Measurements from ENCODE around the gene SORL1. TPM values are rescaled to one million over a fixed set of nuclear protein-coding genes. Genes with fewer than 3 reads are reported as not detected.
"Not testable (repeated sequence)": the region's sequence is repeated elsewhere in the genome, so short reads cannot be mapped to it uniquely, and the experiment has no call there.

SORL1 gene, protein sequence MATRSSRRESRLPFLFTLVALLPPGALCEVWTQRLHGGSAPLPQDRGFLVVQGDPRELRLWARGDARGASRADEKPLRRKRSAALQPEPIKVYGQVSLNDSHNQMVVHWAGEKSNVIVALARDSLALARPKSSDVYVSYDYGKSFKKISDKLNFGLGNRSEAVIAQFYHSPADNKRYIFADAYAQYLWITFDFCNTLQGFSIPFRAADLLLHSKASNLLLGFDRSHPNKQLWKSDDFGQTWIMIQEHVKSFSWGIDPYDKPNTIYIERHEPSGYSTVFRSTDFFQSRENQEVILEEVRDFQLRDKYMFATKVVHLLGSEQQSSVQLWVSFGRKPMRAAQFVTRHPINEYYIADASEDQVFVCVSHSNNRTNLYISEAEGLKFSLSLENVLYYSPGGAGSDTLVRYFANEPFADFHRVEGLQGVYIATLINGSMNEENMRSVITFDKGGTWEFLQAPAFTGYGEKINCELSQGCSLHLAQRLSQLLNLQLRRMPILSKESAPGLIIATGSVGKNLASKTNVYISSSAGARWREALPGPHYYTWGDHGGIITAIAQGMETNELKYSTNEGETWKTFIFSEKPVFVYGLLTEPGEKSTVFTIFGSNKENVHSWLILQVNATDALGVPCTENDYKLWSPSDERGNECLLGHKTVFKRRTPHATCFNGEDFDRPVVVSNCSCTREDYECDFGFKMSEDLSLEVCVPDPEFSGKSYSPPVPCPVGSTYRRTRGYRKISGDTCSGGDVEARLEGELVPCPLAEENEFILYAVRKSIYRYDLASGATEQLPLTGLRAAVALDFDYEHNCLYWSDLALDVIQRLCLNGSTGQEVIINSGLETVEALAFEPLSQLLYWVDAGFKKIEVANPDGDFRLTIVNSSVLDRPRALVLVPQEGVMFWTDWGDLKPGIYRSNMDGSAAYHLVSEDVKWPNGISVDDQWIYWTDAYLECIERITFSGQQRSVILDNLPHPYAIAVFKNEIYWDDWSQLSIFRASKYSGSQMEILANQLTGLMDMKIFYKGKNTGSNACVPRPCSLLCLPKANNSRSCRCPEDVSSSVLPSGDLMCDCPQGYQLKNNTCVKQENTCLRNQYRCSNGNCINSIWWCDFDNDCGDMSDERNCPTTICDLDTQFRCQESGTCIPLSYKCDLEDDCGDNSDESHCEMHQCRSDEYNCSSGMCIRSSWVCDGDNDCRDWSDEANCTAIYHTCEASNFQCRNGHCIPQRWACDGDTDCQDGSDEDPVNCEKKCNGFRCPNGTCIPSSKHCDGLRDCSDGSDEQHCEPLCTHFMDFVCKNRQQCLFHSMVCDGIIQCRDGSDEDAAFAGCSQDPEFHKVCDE (N-terminal part only)
- 28.4 and 30.3 TPM in 2 replicates for total RNA-seq

DNA sequence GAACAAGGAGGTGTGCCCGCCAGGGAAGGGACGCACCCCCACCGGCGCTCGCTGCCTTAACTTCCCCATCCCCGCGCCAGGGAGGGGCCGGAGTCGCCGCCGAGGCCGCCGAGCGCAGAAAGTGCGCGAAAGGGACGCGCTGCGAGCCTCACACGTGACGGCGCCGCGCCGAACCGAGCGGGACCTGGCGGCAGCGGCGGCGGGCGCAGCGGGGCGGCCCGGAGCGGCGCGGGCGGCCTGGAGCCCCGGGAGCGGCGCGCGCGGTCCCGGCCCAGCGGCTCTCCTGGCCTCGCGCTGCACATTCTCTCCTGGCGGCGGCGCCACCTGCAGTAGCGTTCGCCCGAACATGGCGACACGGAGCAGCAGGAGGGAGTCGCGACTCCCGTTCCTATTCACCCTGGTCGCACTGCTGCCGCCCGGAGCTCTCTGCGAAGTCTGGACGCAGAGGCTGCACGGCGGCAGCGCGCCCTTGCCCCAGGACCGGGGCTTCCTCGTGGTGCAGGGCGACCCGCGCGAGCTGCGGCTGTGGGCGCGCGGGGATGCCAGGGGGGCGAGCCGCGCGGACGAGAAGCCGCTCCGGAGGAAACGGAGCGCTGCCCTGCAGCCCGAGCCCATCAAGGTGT is at the start of gene SORL1:
Gene SORL1, plus strand, starts transcription at position 329 of the 623 bp plus-strand sequence. Its CDS starts 18 bp downstream, at position 347.
- H3K4me1 Mint-ChIP-seq = peaks cover 78% of the 10 kb centered on the region
- peaks cover 30% of the 10 kb centered on the region for H3K36me3 Mint-ChIP-seq (ENCODE audit: low read depth)
- no peaks in the 10 kb centered on the region for H3K27me3 Mint-ChIP-seq

DNA sequence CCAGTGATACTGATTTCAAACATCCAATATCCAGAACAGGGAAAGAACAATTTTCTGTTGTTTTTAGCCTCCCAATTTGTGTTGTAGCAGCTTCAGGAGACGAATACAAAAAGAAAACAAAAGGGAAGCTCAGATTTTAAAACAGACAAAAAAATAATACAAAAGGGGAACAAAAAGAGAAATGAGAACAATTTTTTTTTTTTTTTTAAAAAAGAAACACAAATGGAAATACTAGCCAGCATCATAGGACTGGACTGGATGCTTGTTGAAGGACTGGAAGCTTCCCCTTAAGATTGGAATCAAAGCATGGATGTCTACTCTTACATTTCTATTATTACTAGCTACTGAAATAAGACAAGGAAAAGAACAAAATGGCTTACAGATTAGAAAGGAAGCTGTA is 46.5 kb upstream of the SORL1 start:
- intact Hi-C loops (cut with micrococcal nuclease) = no loop called here

More for the DNA sequence above, at the start of gene SORL1:
- no peaks in the 10 kb centered on the region for H3K9me3 Mint-ChIP-seq
- H3K4me3 Mint-ChIP-seq = peak within 1 kb of the TSS; percentile 93
- peak within 1 kb of the TSS; percentile 99 for H3K27ac Mint-ChIP-seq
- intact Hi-C loops (cut with micrococcal nuclease) = loop anchor here (1.0 to 5.0 kb wide), 4 partner anchors 30 to 139 kb away; no protein-coding TSS in a partner anchor
- DNase-seq = peak; percentile 92

DNA sequence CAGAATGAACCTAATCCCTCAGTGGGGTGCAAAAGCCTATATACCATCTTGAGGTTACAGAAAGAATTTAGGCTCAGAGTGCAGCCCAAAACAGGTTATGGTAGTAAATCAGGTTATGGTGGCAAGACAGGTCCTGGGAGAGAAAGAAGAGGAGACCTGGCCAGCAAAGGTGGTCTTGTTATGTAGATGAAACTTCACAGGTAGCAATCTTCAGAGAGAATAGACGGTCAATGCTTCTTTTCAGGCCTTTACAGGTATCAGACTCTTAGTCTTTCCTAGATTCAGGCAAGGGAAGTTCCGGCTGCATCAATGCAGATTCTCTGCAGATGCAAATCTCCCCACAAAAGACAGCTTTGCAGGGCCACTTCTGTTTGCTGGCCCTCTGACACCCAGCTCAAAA is 45.8 kb upstream of the SORL1 start:
- intact Hi-C loops (cut with micrococcal nuclease) = no loop called here
- peaks cover 2% of the 10 kb centered on the region for H3K36me3 Mint-ChIP-seq (ENCODE audit: low read depth)
- no peak overlapping the region for H3K4me3 Mint-ChIP-seq
- peaks cover 2% of the 10 kb centered on the region for H3K4me1 Mint-ChIP-seq
- no peak overlapping the region for H3K27ac Mint-ChIP-seq
- peaks cover 4% of the 10 kb centered on the region for H3K9me3 Mint-ChIP-seq
- no peak for DNase-seq
- no peaks in the 10 kb centered on the region for H3K27me3 Mint-ChIP-seq

More for the DNA sequence above, 46.5 kb upstream of the SORL1 start:
- H3K4me3 Mint-ChIP-seq = no peak overlapping the region
- no peak overlapping the region for H3K27ac Mint-ChIP-seq
- no peaks in the 10 kb centered on the region for H3K27me3 Mint-ChIP-seq
- peaks cover 2% of the 10 kb centered on the region for H3K36me3 Mint-ChIP-seq (ENCODE audit: low read depth)
- DNase-seq = no peak
- peaks cover 4% of the 10 kb centered on the region for H3K9me3 Mint-ChIP-seq
- peaks cover 2% of the 10 kb centered on the region for H3K4me1 Mint-ChIP-seq

DNA sequence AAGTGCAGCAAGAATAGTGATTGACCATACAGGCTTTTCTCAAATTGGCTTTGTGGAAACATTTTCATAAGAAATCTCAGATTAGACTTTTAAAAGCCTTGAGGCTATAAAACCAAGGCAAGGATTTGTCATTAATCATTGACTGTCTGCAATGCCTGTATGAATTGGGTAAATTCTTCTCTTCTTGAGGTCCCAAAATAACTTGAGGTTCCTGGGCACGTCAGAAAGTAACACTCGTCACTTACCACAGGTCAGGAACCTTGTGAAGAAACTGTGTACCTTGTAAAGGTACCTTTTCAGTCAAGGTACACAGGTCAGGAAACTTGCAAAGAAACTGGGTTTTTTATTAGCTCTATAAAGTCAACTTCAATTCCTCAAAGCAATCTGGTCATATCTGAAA is 43.3 kb upstream of the SORL1 start:
- Mint-ChIP-seq H3K4me1 (peaks cover 6% of the 10 kb centered on the region), H3K27me3 (no peaks in the 10 kb centered on the region), H3K27ac (no peak overlapping the region), H3K4me3 (no peak overlapping the region), H3K36me3 (ENCODE audit: low read depth) (peaks cover 2% of the 10 kb centered on the region), H3K9me3 (peaks cover 5% of the 10 kb centered on the region)
- intact Hi-C loops (cut with micrococcal nuclease) = no loop called here
- DNase-seq = no peak

DNA sequence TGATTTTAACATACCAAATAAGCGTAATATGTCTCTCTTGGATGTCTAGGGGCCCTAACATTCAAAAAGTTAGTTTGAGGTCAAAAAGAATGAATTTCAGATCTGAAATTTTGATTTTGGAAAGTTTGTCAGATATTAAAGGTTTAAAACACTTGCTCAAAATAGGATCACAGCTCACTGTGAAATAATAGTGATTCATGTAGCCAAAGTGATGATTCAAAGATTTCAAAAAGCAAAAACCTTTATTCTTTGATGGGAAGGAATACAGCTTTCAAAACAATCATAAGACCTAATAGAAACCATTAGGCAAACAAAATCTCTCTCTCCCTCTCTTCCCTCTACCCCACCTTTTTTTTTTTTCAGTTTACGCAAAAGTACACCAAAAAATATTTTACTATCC is 42.1 kb upstream of the SORL1 start:
- H3K36me3 Mint-ChIP-seq (ENCODE audit: low read depth); intact Hi-C loops (cut with micrococcal nuclease); H3K9me3 Mint-ChIP-seq; H3K27ac Mint-ChIP-seq; DNase-seq; H3K4me3 Mint-ChIP-seq; H3K27me3 Mint-ChIP-seq; H3K4me1 Mint-ChIP-seq: not testable (repeated sequence)

DNA sequence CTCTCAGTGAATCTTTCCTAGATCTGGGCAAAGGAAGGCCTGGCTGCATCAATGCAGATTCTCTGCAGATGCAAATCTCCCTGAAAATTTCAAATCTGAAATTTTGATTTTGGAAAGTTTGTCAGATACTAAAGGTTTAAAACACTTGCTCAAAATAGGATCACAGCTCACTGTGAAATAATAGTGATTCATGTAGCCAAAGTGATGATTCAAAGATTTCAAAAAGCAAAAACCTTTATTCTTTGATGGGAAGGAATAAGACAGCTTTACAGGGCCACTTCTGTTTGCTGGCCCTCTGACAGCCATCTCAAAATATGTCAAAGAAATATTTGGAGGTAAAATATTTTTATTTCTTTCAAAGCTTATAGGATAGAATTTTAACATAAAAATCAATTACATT is 40.8 kb upstream of the SORL1 start:
- intact Hi-C loops (cut with micrococcal nuclease); H3K27me3 Mint-ChIP-seq; H3K27ac Mint-ChIP-seq; H3K9me3 Mint-ChIP-seq; DNase-seq; H3K4me3 Mint-ChIP-seq; H3K36me3 Mint-ChIP-seq (ENCODE audit: low read depth): not testable (repeated sequence)
- H3K4me1 Mint-ChIP-seq = peaks cover 16% of the 10 kb centered on the region

DNA sequence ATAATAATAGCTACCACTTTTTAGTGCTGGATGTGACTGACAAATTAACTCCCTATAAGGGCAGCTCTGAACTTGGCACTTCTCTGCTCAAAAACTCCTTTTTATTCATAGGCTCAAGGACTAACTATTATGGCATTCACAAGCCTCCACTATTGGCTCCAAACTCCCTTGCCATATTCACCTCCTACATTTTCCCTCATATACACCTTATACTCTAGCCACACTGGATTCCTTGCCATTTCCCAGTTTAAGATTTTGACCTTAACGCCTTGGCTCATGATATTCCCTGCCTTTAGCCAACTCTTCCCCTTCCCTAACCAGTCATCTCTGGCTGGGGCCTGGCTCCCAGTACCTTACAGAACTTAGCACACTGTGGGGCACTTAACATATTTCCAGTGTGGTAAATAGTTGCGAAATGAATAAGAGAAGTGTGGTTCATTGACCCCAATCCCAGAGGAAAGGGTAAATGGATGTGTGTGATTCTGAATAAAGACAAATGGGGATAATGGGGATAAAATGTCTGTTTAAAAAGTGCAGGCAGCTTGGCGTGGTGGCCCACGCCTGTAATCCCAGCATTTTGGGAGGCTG is 40.0 kb upstream of the SORL1 start:
- peaks cover 19% of the 10 kb centered on the region for H3K4me1 Mint-ChIP-seq
- no peak for DNase-seq
- no peak overlapping the region for H3K27ac Mint-ChIP-seq
- peaks cover 2% of the 10 kb centered on the region for H3K36me3 Mint-ChIP-seq (ENCODE audit: low read depth)
- peaks cover 5% of the 10 kb centered on the region for H3K9me3 Mint-ChIP-seq
- intact Hi-C loops (cut with micrococcal nuclease) = no loop called here
- no peak overlapping the region for H3K4me3 Mint-ChIP-seq
- H3K27me3 Mint-ChIP-seq = no peaks in the 10 kb centered on the region

DNA sequence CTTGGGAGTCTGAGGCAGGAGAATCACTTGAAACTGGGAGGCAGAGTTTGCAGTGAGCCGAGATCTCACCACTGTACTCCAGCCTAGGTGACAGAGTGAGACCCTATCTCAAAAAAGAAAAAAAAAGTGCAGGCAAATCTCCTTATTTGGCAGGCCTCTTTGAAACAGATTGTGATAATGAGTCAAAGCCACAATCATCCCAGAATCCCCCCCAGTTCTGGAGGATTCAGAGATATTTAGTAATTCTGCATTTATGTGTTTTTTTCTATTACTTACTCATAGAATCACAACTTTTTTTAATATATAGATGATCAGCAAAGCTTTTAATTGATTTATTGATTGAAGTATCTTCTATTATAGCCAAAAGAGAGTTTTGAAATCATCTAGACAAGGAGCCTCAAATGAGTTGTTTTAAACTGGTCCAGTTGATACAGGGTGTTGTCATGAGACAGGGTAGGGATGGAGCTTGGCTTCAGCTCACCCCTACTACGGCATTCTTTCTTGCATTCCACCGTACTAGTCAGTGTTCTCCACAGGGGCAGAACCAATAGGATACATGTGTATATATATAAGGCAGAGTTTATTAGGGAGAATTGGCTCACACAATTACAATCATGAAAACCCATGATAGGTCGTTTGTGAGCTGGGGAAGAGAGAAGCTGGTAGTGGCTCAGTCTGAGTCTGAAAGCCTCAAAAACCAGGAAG is 39.3 kb upstream of the SORL1 start:
- no peak for DNase-seq
- Mint-ChIP-seq H3K27ac (no peak overlapping the region), H3K4me3 (no peak overlapping the region), H3K9me3 (peaks cover 5% of the 10 kb centered on the region), H3K27me3 (no peaks in the 10 kb centered on the region), H3K36me3 (ENCODE audit: low read depth) (peaks cover 2% of the 10 kb centered on the region), H3K4me1 (peaks cover 25% of the 10 kb centered on the region)
- intact Hi-C loops (cut with micrococcal nuclease) = no loop called here

DNA sequence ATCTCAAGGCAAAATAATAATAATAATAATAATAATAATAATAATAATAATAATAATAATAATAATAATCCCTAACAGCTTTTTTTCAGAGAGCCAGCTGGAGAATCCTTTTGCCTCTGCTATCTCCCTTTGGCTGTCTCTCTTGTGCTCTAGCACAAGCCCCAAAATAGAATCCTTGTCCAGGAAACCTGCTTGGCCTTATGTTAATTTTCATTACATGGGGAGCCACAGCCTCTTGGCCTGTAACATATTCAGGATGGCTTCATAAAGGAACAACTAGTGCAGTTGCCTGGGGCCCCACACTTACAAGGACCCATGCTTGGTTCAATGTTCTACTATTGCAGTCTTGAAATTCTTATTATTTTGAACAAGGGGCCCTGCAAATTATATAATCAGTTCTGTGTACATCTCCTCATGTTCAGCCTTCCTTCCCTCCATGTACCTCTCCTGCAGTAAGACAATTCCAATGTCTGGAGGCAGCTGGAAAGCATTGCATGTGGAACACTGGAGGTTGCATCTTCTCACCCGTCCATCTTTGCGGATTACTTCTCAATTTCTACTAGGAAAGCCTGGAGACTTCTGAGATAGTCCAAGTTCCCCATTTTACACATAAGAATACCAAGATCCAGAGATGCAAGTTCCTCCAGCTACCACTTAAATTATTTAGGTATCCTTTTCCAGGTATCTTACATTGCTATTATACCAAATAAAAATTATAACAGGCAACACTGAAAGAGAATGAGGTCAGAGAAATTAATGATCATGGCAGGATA is 37.8 kb upstream of the SORL1 start:
- H3K4me3 Mint-ChIP-seq = no peak overlapping the region
- no peaks in the 10 kb centered on the region for H3K27me3 Mint-ChIP-seq
- peaks cover 35% of the 10 kb centered on the region for H3K4me1 Mint-ChIP-seq
- DNase-seq = no peak
- H3K27ac Mint-ChIP-seq = no peak overlapping the region
- intact Hi-C loops (cut with micrococcal nuclease) = no loop called here
- H3K36me3 Mint-ChIP-seq (ENCODE audit: low read depth) = peaks cover 2% of the 10 kb centered on the region
- H3K9me3 Mint-ChIP-seq = peaks cover 5% of the 10 kb centered on the region

DNA sequence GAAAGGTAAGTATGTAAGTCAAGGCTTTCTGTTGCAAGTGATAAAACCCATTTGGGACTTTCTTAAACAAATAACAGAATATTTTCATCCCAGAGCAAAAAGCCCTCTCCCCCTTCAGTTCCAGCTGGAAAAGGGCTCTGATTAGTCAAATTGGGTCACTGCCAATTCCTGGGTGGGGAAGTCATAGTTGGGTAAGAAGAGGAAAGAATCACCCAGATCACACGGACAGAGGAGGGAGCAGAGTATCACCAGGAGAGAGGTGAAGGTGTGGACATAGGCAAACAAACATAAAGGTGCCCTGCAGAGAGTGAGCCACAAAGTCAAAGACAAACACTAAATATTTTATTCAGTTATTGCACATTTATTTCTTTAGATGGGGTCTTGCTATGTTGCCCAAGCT is 36.3 kb upstream of the SORL1 start:
- Mint-ChIP-seq H3K27ac (peak overlapping the region; percentile 32), H3K9me3 (peaks cover 5% of the 10 kb centered on the region), H3K36me3 (ENCODE audit: low read depth) (peaks cover 2% of the 10 kb centered on the region), H3K4me3 (no peak overlapping the region), H3K4me1 (peaks cover 45% of the 10 kb centered on the region), H3K27me3 (no peaks in the 10 kb centered on the region)
- intact Hi-C loops (cut with micrococcal nuclease) = loop anchor here (5.0 kb wide), 1 partner anchor 44 kb away; no protein-coding TSS in a partner anchor
- no peak for DNase-seq

DNA sequence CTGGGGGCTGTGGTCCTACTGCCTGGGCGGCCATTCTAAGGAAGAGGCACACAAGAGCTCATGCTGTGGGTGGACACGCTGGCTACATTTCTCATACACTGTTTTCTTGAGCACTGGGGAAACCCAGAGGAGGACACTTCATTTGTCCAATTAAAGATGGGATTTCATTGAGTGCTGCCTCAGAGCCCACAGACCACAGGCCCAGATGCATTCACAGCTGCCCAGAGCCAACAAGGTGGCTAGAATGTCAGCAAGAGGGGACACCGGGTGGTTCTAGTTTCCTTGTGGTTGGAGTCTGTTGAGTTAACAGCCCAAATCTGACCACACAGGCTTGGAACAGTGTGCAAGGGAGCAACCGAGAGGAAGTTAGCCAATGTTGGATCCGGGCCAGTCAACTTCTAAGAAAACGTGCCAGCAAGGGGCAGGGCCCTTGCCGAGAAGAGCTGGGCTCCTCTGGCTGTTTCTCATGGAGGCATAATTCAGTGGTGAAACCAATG is 35.0 kb upstream of the SORL1 start:
- peak; percentile 83 for DNase-seq
- H3K9me3 Mint-ChIP-seq = peaks cover 5% of the 10 kb centered on the region
- peak overlapping the region; percentile 42 for H3K4me3 Mint-ChIP-seq
- no peaks in the 10 kb centered on the region for H3K27me3 Mint-ChIP-seq
- intact Hi-C loops (cut with micrococcal nuclease) = loop anchor here (5.0 kb wide), 1 partner anchor 45 kb away; no protein-coding TSS in a partner anchor
- H3K36me3 Mint-ChIP-seq (ENCODE audit: low read depth) = peaks cover 2% of the 10 kb centered on the region
- H3K27ac Mint-ChIP-seq = peak overlapping the region; percentile 72
- peaks cover 55% of the 10 kb centered on the region for H3K4me1 Mint-ChIP-seq

Data from activated CD4-positive, alpha-beta T cell treated with anti-CD3 and anti-CD28 coated beads, Interleukin-2, amount 10 ng/mL, durations not matched to agents 24 days and 14 days (primary cell).